H9 (cell line): ENCODE results near the gene TAF5L. TPM values are rescaled to one million over a fixed set of nuclear protein-coding genes. Genes with fewer than 3 reads are reported as not detected.

ENCODE experiments used
- DNase-seq: peaks from one replicate; pipeline ENCODE4 v3.0.0-alpha.2; 2017
- H2AFZ ChIP-seq: one replicate; pipeline ENCODE4 v1.6.1; 2013; ENCODE audit warnings: mild to moderate bottlenecking, low read length, control low read depth, moderate library complexity
- H2AK5ac ChIP-seq: 2 replicates; pipeline ENCODE4 v1.6.1; 2013; ENCODE audit warnings: low read length, control low read depth, mixed read lengths; ENCODE audit not compliant: insufficient read length
- H2BK120ac ChIP-seq: one replicate; pipeline ENCODE4 v1.6.1; 2013; ENCODE audit warnings: low read depth, mild to moderate bottlenecking, low read length, control low read depth, inconsistent platforms; ENCODE audit not compliant: poor library complexity, severe bottlenecking
- H2BK12ac ChIP-seq: 2 replicates; pipeline ENCODE4 v1.6.1; 2013; ENCODE audit warnings: low read length, control low read depth, mixed read lengths, low read depth; ENCODE audit not compliant: insufficient read length
- H2BK15ac ChIP-seq: 2 replicates; pipeline ENCODE4 v1.6.1; 2013; ENCODE audit warnings: low read depth, low read length, control low read depth
- H2BK20ac ChIP-seq: one replicate; pipeline ENCODE4 v1.6.1; 2013; ENCODE audit warnings: low read depth, mild to moderate bottlenecking, low read length, control low read depth, inconsistent platforms; ENCODE audit not compliant: poor library complexity, severe bottlenecking
- H2BK5ac ChIP-seq: 2 replicates; pipeline ENCODE4 v1.6.1; 2013; ENCODE audit warnings: low read length, control low read depth, mixed read lengths; ENCODE audit not compliant: insufficient read length
- H3K14ac ChIP-seq: 2 replicates; pipeline ENCODE4 v1.6.1; 2013; ENCODE audit warnings: low read length, control low read depth; ENCODE audit not compliant: insufficient read depth
- H3K18ac ChIP-seq: 2 replicates; pipeline ENCODE4 v1.6.1; 2013; ENCODE audit warnings: low read depth, mild to moderate bottlenecking, mixed read lengths, low read length, control low read depth; ENCODE audit not compliant: insufficient read length
- H3K23ac ChIP-seq: 2 replicates; pipeline ENCODE4 v1.6.1; 2013; ENCODE audit warnings: low read length, control low read depth, mixed read lengths, low read depth; ENCODE audit not compliant: insufficient read length
- H3K23me2 ChIP-seq: 2 replicates; pipeline ENCODE4 v1.6.1; 2013; ENCODE audit warnings: low read depth, mild to moderate bottlenecking, mixed read lengths, low read length, control low read depth; ENCODE audit not compliant: insufficient read length, poor library complexity, severe bottlenecking
- H3K27ac ChIP-seq: 2 replicates; pipeline ENCODE4 v1.5.1; 2013; ENCODE audit warnings: low read length, control low read depth, mixed read lengths, low read depth; ENCODE audit not compliant: insufficient read length
- H3K27me3 ChIP-seq: 2 replicates; pipeline ENCODE4 v1.6.1; 2013; ENCODE audit warnings: low read length, control low read depth, inconsistent platforms; ENCODE audit not compliant: insufficient read depth
- H3K4ac ChIP-seq: 2 replicates; pipeline ENCODE4 v1.6.1; 2013; ENCODE audit warnings: low read depth, mild to moderate bottlenecking, control low read depth, inconsistent platforms, low read length, moderate library complexity
- H3K4me1 ChIP-seq: 2 replicates; pipeline ENCODE4 v1.6.1; 2013; ENCODE audit warnings: low read length, control low read depth, inconsistent platforms; ENCODE audit not compliant: insufficient read depth
- H3K4me2 ChIP-seq: 2 replicates; pipeline ENCODE4 v1.6.1; 2013; ENCODE audit warnings: low read length, control low read depth, mixed read lengths; ENCODE audit not compliant: insufficient read length, insufficient read depth
- H3K56ac ChIP-seq: 2 replicates; pipeline ENCODE4 v1.6.1; 2013; ENCODE audit warnings: low read depth, mild to moderate bottlenecking, mixed read lengths, low read length, control low read depth; ENCODE audit not compliant: insufficient read length
- H3K79me1 ChIP-seq: 2 replicates; pipeline ENCODE4 v1.6.1; 2013; ENCODE audit warnings: low read depth, mild to moderate bottlenecking, moderate library complexity, low read length, control low read depth, inconsistent platforms; ENCODE audit not compliant: insufficient read depth, poor library complexity, severe bottlenecking
- H3K79me2 ChIP-seq: 2 replicates; pipeline ENCODE4 v1.6.1; 2013; ENCODE audit warnings: low read length, control low read depth, inconsistent platforms; ENCODE audit not compliant: insufficient read depth
- H3K9ac ChIP-seq: 2 replicates; pipeline ENCODE4 v1.6.1; 2013; ENCODE audit warnings: low read length, control low read depth, mixed read lengths; ENCODE audit not compliant: insufficient read length; ENCODE audit errors: extremely low read depth
- H3K9me3 ChIP-seq: one replicate; pipeline ENCODE4 v1.6.1; 2013; ENCODE audit warnings: low read depth, low read length, inconsistent platforms; ENCODE audit not compliant: control insufficient read depth
- H3T11ph ChIP-seq: one replicate; pipeline ENCODE4 v1.6.1; 2013; ENCODE audit warnings: mild to moderate bottlenecking, low read length, control low read depth, inconsistent platforms
- H4K20me1 ChIP-seq: one replicate; pipeline ENCODE4 v1.6.1; 2013; ENCODE audit not compliant: control insufficient read depth, insufficient read length, insufficient read depth
- H4K5ac ChIP-seq: 2 replicates; pipeline ENCODE4 v1.6.1; 2013; ENCODE audit warnings: low read depth, mild to moderate bottlenecking, mixed read lengths, low read length, control low read depth; ENCODE audit not compliant: insufficient read length
- H4K8ac ChIP-seq: replicated peaks from 2 replicates; pipeline ENCODE4 v1.6.1; 2013; ENCODE audit warnings: low read length, control low read depth, mixed read lengths, low read depth; ENCODE audit not compliant: insufficient read length
- H4K91ac ChIP-seq: 2 replicates; pipeline ENCODE4 v1.6.1; 2013; ENCODE audit warnings: low read depth, mild to moderate bottlenecking, moderate library complexity, mixed read lengths, low read length, control low read depth; ENCODE audit not compliant: insufficient read length
- H3K27ac Mint-ChIP-seq, 3 experiments: 2 replicates in 2 of 3; 3 replicates in 1 of 3; pipeline ENCODE4 v1.8.0; 2020 to 2021; ENCODE audit warnings: mixed read lengths in 3 of 3, mild to moderate bottlenecking in 1 of 3, moderate library complexity in 1 of 3
- H3K27me3 Mint-ChIP-seq: 2 replicates; pipeline ENCODE4 v1.8.0; 2021; ENCODE audit warnings: low read depth, mild to moderate bottlenecking, moderate library complexity, mixed read lengths
- H3K36me3 Mint-ChIP-seq, 3 experiments: 2 replicates in 2 of 3; 3 replicates in 1 of 3; pipeline ENCODE4 v1.8.0; 2020 to 2021; ENCODE audit warnings: low read depth in 3 of 3, mixed read lengths in 3 of 3; ENCODE audit not compliant: insufficient read depth in 1 of 3
- H3K4me1 Mint-ChIP-seq, 2 experiments: 2 replicates each; pipeline ENCODE4 v1.8.0; 2020; ENCODE audit warnings: mixed read lengths in 2 of 2
- H3K4me3 Mint-ChIP-seq, 2 experiments: 2 replicates in 1 of 2; 3 replicates in 1 of 2; pipeline ENCODE4 v1.8.0; 2020 to 2021; ENCODE audit warnings: mild to moderate bottlenecking in 2 of 2, mixed read lengths in 2 of 2, moderate library complexity in 1 of 2
- H3K9me3 Mint-ChIP-seq, 2 experiments: 2 replicates in 1 of 2; 3 replicates in 1 of 2; pipeline ENCODE4 v1.8.0; 2020; ENCODE audit warnings: mild to moderate bottlenecking in 2 of 2, mixed read lengths in 2 of 2, moderate library complexity in 1 of 2
- CTCF ChIP-seq: fragments of 200-600 bp; sonication (generic); conservative IDR thresholded peaks from 3 replicates; pipeline ENCODE4 v1.8.0; 2021; ENCODE audit warnings: antibody characterized with exemption, mild to moderate bottlenecking
- WGBS: extraction: QIAGEN DNeasy Blood & Tissue Kit; methylation state at CpG from one replicate; pipeline ENCODE4 v1.1.7; 2013; ENCODE audit warnings: missing lambda C conversion rate, low lambda C conversion rate, mixed read lengths; ENCODE audit not compliant: insufficient read length; ENCODE audit errors: extremely low coverage; 5-methylcytosine and 5-hydroxymethylcytosine counted together
- total RNA-seq: library from RNA; stranded (reverse); gene quantifications from 2 replicates; pipeline ENCODE4 v1.2.1, GENCODE V29; 2021

The TAF5L gene
- total RNA-seq, 1 experiment from 2014 or later = 30.3 TPM

- H2AK5ac ChIP-seq = no peak overlapping the region
- H2BK20ac ChIP-seq = no peak overlapping the region
- Mint-ChIP-seq H3K4me3 (no peak overlapping the region), H3K36me3 (peaks cover 10 to 44% (median 31%) of the 10 kb centered on the region in 3 experiments; a peak in 6 of 7 replicates), H3K27me3 (no peaks in the 10 kb centered on the region), H3K27ac (no peak overlapping the region), H3K9me3 (no peaks in the 10 kb centered on the region), H3K4me1 (peaks cover 3 to 10% of the 10 kb centered on the region in 2 experiments)
- no peak overlapping the region for H3K14ac ChIP-seq
- no peak overlapping the region for H3K27ac ChIP-seq
- no peaks in the 10 kb centered on the region for H3K4me1 ChIP-seq
- no peak overlapping the region for H4K5ac ChIP-seq
- peaks cover 3% of the 10 kb centered on the region for H3K79me1 ChIP-seq
- no peaks in the 10 kb centered on the region for H3K9me3 ChIP-seq
- no peak overlapping the region for H2BK120ac ChIP-seq
- no peak overlapping the region for H3K9ac ChIP-seq
- H4K91ac ChIP-seq = no peak overlapping the region
- H2AFZ ChIP-seq = no peak overlapping the region
- H4K8ac ChIP-seq = no peak overlapping the region
- H3K27me3 ChIP-seq = no peaks in the 10 kb centered on the region
- H2BK15ac ChIP-seq = no peak overlapping the region
- H3K23ac ChIP-seq = no peak overlapping the region
- WGBS = no CpG with 5 or more reads among the region's 2 CpGs
- H2BK5ac ChIP-seq = no peak overlapping the region
- H3K79me2 ChIP-seq = peaks cover 3% of the 10 kb centered on the region; the same call in 1 of the 2 replicates
- H3K4me2 ChIP-seq = no peak overlapping the region
- H4K20me1 ChIP-seq = no peaks in the 10 kb centered on the region
- H3K4ac ChIP-seq = no peak overlapping the region
- H2BK12ac ChIP-seq = no peak overlapping the region
- H3K18ac ChIP-seq = no peak overlapping the region
- H3T11ph ChIP-seq = no peak overlapping the region
- no peak for DNase-seq
- H3K56ac ChIP-seq = no peak overlapping the region
- H3K23me2 ChIP-seq = no peaks in the 10 kb centered on the region
- no peak for TF ChIP-seq CTCF
Observed at GRCh38 chr1:229614701-229615100, 11.2 kb downstream of the TAF5L start.
